HG03060 (cell line): ENCODE results near the gene FOXN1.

Source experiments
- ATAC-seq: cut with Tn5 transposase; IDR thresholded peaks from one replicate; pipeline ENCODE4 v1.9.1; 2021; ENCODE audit warnings: low read depth, moderate number of reproducible peaks; ENCODE audit not compliant: unreplicated experiment

The FOXN1 gene

DNA sequence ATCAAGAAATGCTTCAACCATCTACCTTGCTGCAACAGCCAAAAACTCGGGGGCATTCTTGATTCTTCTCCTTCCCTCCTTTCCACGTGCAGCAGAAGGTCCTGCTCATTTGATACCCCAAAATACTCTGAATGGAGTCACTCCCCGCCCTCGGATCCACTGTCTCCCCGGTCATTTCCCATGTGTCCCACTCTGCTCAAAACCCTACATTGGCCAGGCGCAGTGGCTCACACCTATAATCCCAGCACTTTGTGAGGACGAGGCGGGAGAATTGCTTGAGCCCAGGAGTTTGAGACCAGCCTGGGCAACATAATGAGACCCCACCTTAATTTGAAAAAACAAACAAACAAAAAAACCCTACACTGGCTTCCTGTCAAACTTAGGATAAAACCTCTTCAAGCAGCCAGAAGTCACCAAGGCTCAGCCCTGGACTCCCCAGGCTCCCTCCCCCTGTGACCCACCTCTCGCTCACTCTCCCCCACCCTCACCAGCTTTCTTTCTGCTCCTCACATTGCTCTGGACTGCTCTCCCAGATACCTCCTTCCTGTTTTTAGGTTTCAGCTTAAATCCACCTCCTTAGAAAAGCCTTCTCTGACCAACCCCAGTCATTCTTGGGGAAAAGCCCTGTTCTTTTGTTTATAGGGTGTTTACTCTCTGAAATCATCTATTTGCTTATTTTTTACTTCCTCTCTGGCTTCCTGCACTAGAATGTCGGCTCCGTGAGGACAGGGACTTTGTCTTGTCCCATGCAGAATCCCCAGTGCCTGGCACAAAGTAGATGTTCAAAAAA, 29.9 kb upstream of the FOXN1 start:
- no peak for ATAC-seq

DNA sequence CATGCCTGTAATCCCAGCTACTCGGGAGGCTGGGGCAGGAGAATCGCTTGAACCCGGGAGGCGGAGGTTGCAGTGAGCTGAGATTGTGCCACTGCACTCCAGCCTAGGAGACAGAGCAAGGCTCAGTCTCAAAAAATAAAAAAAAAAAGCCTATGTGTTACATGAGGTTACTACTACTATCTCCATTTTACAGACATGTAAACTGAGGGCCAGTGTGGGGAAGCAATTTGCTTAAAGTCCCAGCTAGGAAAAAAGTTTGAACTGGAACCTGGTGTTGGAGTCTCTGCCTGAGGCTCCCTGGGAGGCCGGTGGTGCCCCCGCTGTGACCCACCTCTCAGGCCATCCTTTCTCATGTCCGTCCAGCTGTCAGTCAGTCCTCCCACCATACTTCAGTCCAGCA, 28.2 kb upstream of the FOXN1 start:
- ATAC-seq, result no peak

DNA sequence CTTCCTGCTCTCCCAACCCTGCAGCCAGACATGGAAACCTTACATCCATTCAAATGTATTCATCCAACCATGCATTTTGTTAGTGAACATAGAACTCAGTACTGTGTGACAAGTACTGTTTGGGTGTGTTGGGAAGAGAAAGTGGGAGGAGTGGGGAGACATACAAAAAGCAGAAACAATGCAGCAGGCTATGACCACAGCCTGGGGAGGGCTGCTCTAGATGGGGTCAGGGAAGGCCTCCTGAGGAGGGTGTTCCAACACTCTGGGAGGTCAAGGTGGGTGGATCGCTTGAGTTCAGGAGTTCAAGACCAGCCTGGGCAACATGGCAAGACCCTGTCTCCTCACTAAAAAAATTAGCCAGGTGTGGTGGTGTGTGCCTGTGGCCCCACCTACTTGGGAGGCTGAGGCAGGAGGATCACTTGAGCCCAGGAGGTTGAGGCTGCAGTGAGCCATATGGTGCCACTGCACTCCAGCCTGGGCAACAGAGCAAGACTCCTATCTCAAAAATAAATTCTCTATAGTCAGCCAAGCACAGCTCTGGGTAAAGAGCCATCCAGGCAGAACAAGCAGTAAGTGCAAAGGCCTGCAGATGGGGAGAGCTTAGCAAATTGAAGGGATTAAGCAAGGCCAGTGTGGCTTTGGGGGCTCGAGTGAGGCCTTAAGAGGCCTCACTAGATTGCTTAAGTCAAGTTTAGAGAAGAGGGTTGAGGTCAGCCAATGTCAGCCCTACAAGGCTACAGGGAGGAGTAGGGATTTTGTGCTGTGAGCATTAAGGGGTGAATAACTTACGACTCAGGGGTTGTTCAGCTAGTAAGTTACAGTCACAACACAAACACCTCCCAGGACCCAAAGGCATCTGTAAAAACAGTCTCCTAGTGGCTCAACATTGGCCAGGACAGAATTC, 27.2 kb upstream of the FOXN1 start:
- ATAC-seq, result no peak

DNA sequence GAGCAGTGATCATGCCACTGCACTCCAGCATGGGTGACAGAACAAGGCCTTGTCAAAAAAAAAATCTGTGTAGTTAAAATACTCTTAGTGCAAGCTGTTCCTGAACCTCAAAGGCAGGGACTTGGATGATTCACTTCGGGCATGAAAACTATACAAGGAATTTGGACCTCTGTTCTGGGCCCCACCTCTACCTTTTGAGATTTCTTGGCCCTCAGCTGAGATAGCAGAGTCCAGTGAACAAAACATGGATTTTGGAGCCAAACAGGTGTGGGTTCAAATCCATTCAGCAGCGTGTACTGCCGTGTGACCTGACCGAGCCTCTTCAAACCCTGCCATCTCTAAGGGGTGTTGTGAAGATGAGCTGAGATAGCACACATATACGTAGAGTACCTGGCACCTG, 25.9 kb upstream of the FOXN1 start:
- ATAC-seq, result no peak

DNA sequence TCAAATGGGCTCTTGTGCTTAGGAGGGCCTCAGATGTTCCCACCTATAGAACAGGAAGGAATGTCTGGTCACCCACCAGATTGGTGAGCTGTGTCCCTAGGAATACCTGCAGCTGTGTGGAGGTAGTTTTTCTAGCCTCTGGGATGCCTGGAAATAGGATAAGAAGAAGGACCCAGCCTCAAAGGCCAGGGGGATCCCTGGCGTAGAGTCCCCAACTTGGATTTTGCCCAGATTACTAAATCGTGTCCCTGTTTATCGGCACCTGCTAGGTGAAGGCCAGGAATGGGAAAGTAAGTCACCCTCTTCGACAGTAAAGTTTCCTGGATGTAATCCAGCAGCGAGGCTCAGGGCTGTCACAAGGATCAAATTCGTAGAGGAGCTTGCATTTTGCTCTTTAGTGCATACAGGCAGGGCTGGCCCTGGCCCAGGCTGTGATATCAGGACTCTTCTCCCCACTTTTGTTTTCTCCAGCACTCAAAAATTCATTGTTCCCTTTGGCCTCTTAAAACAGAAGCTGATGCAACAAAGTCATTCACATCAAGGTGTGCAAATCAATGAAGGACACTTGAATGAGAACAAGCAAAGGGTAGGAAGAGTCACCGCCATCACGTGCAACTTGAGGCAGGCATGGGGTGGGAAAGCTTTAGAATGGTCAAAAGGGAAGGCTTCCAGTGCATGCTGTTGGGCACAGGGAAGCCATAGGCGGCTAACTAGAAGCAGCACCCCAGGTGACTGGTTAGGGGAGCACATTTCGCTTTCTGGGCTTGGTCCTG, 25.2 kb upstream of the FOXN1 start:
- no peak for ATAC-seq

DNA sequence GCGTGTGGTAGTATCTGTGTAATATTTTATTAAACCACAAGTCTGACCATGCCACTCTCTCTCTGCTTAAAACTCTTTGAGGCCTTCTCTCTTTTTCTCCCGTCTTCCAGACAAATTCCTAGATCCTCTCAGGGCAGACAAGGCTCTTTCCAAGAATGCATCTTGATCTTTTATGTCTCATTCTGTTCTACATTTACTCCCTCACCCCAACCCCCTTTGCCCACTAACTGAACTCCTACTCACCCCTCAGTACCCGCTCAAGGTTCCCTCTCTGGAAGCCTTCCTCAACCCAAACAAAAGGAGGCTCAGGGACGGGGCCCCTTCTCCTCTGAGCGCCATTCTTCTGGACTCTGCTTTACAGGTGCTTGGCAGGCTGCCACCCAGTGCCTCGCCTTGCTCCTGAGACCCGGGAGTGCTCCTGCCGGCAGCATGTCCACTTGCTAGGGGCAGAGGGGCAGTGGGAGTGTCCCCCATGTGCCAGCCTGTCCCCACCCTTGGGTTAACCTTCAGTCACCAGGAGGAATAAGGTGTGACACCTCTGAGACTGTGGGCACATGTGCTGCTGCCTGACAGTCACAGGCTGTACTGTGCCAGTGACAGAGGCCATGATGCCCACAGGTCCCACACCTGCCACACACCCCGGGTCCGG, 23.5 kb upstream of the FOXN1 start:
- no peak for ATAC-seq

DNA sequence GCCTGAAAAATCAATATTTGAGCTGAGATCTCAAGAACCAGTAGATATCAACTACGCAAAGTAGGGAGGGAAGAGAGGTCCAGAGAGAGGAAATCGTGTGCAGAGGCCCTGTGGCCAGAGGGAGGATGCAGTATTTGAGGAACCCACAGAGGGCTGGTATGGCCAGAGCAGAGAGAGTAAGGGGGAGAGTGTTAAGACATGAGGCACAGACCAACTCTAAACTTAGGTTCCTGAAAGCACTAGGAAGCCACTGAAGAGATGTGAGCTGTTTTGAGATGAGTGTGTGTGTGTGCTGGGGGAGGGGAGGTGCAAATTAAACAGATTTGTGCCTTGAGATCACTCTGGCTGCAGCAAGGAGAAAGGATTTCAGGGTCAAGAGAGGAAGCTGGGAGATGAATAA, 21.9 kb upstream of the FOXN1 start:
- ATAC-seq, result peak; percentile 66

DNA sequence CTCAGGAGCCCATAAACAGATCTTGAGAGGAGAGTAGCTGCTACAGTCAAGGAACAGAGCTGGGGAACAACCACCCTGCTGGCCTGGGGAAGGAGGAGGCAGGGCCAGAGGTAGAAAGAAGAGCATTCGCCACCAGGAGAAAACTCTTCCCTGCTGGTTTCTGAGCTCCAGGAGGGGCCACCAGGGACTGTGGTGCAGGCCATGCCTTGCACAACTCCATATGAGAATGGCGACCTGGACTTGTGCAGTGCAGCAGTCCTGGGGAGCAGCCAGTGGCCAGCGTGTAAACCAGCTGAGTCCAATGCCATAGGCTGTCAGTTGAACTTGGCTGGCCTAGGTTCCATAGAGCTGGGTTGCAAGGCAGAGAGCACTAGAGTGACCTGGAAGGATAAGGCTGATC, 21.1 kb upstream of the FOXN1 start:
- ATAC-seq, result no peak

DNA sequence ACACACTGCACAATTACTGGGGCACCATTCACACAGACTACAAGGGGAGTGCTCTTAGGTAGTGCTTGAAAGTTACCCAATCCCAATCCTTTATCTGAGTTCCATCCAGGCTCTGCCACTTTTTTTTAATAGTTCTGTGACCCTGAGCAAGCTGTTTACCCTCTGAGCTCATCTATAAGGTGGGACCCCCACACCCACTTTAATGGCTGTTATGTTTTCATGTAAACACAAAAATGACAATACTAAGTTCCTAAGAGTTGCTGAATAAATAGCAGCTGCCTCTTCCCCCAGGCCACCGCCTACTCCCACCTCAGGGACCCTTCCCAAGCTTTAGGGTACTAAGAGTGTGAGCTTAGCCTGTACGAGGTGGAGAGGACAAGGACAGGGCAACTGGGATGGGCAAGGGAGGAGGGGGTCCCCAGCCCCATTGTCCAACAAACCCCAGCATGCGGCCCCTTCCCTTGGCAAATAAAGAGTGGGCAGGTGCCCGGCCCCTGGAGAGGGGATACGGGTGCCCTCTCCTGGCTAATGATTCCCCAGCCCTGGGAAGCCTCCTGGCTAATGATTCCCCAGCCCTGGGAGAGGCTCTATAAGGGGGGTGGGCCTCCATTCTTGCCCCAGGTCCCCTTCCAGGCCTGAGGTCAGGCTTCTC, 18.1 kb upstream of the FOXN1 start:
- no peak for ATAC-seq

DNA sequence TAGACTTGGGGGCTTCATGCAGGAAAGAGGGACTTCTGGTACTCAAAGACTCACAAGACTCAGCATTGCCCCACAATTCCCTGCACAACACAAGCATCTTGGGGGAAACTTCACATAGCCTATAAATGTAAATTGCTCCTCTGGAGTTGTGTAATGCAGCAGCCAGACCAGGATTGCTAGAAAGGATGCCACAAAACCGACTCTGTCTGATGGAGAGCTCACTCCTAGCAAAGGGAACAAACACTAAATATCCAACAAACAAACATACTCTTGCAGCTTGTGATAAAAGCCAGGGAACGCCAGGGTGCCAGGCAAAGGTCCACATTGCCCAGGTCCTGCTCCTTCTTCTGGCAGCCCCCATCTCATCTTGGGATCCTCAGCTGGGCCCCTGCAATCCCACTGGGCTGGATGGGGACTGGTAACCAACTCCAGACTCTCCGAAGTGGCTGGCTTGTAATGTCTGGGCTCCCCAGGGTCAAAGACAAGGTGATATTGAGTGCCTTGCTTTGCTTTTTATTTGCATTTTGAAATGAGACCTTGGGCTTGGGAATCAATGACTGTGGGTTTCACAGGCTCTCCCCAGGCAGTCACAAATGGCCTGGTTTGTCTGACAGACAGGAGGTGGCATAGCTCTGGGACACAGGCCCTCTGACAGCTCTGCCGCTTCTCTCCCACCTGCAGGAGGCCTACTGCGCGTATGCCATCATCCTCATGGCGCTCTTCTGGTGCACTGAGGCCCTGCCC, 17.4 kb upstream of the FOXN1 start:
- ATAC-seq, result no peak

DNA sequence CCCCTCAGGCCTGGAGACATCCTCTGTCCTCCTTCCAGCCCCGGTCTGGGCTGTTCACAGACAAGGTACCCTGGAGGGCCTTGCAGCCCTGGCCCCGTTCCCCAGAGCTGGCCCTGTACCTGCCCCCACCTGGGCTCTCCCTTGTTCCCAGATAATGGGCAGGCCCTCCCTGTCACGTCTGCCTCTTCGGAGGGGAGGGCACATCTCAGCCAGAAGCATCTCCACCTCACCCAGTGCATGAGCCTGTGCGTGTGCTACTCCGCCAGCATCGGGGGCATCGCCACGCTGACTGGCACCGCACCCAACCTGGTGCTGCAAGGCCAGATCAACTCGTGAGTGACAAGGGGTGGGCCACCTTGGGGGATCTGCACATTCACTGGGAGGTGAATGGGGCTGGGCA, 14.9 kb upstream of the FOXN1 start:
- ATAC-seq, result no peak

DNA sequence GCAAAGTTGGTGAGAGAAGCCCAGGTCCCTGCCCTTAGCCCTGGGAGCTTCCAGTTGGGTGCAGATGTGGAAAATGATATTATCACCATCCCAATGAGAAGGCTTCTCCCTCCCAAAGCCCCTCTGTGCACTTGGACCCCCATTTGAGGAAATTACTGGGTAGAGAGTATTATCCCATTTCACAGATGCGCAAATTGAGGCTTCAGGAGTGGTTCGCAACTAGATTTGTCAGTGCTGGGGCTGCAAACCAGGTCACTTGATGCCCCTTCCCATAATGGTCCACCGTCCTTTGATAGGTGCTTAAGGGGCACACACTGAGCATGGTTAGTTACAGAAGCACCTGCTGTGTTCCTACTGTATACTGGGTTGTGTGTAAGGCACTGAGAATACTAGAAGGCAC, 14.3 kb upstream of the FOXN1 start:
- ATAC-seq, result no peak

DNA sequence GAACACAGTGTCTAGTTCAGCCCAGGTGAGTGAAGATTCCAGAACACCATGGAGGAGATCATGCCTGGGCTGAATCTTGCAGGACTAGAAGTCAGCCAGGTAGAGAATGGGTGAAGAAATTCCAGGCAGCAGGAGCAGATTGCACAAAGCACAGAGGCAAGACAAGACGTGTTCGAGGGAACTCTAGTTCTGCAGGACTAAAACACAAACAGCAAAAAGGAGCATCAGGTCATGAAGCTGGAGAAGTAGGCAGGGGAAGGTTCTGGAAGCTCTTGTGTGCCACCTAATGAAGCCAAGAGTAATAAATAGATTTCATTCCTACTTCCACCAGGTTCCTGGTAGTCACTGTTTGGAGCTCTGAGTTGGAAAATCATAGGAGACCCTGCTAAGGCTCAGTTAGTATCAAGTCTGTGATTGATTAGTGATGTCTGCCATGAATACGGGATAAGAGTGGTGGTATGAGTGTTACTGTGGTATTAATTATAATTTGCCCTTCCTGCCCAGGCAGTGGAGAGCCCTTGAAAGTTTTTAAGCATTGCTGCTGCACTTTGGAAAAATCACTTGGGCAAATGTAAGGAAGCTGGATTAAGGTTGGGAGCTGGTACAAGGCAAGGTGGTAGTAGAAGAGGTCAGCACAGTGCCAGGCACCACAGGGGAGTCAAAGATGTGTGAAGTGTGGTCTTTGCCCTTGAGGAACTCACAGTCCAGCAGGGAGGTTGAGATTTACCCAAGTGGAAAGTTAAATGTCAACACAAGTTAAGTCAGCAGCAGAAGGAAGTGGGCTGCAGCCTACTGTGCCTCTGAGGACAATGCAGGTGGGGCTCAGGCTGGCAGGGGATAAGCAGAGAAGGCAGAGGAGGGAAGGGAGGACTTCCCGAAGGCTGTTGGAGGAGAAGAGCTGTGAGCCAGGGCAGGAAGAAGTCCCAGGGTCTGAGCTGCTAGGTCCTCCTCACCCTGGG, 13.5 kb upstream of the FOXN1 start:
- no peak for ATAC-seq

DNA sequence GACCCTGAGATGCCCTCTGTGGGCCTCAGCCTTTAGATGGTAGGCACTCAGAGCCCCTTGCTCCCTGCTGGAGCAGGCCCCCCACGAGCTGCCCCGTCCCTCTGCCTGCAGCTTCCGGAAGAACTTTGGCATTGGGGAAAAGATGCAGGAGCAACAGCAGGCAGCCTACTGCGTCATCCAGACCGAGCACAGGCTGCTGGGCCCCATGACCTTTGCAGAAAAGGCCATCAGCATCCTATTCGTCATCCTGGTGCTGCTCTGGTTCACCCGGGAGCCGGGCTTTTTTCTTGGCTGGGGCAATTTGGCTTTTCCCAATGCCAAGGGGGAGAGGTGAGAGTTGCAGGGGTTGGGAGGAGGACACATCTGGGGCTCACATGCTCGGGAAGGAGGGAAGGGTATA, 12.7 kb upstream of the FOXN1 start:
- no peak for ATAC-seq

DNA sequence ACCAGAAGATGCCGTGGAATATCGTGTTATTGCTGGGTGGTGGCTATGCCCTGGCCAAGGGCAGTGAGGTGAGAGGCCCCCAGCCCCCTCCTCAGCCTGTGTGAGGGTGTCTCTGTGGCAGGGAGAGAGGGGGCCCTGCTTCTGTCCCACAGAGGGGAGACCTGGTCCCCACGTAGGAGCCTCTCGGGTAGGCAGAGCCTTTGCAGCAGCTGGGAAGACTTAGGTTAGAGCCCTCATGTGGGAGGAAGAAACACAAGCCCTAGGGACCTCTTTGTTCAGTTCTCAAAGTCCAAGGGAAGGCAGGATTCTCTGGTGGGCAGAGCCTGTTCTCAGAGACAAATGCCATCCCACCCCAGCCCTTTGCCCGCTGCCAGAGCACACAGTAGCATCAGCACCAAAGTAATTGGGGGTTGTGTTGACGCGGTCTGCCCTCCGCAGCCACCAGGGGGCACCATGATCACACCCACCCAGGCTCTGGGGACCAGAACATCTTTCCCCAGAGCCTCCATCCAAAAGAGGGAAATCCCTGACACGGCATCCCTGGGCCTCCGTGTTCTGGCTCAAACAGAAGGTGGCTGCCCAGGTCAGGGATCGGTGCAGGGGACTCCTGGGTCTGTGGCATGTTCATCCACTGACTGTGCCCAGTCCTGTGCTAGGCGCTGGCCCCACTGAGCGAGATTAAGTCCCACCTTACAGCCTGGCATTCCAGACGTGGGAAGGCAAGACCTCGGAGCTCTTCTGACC, 11.5 kb upstream of the FOXN1 start:
- ATAC-seq, result no peak

DNA sequence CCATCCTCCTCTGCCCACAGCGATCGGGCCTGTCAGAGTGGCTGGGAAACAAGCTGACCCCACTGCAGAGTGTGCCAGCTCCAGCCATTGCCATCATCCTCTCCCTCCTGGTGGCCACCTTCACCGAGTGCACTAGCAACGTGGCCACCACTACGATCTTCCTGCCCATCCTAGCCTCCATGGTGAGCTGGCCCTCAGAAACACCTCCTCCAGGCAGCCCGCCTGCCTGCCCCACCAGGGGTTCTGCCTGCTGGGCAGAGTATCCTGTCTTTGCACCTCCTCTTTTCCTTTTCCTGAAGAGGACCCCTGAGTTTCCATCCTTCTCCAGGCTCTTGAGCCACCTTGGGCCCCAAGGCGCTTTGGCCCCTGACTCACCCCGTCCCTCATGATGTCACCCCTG, 10.5 kb upstream of the FOXN1 start:
- ATAC-seq, result no peak

DNA sequence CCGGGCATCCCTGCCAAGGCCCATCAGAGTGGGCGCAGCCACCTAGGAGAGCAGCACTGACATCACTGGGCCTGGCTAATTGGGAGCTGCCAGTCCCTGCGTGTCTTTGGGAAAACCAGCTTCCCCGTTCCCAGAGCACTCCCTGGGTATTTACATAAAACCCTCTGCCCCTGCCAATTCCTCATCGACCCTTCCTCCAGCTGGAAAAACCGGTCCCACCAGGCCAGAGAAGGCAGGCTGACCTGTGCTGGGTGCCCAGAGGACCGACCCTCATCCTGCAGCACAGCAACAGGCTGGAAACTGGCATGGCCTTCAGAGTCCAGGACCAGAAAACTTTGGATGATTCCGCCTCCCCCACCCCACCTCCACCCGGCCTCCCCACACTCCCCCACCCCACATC, 8.2 kb upstream of the FOXN1 start:
- no peak for ATAC-seq
